HepG2 (cell line): Measurements from ENCODE around the gene SAA4. TPM values are rescaled to one million over a fixed set of nuclear protein-coding genes. Genes with fewer than 3 reads are reported as not detected.

Experiments
- ARNT2 ChIP-seq: sonication (generic); formaldehyde crosslinking; IDR thresholded peaks from 2 replicates; pipeline ENCODE4 v1.8.0; 2022; ENCODE audit warnings: mild to moderate bottlenecking, low read depth, missing genetic modification reagents, moderate library complexity
- CREB1 ChIP-seq, 2 experiments: fragments of 450-650 bp in 1 of 2; IDR thresholded peaks; 2 replicates each; pipeline ENCODE4 v1.6.1; 2016 to 2017; ENCODE audit warnings: control low read depth in 1 of 2, mild to moderate bottlenecking in 1 of 2, missing compliant biosample characterization in 1 of 2, missing genetic modification characterization in 1 of 2
- FOSL2 ChIP-seq: sonication (generic); formaldehyde crosslinking; IDR thresholded peaks from 2 replicates; pipeline ENCODE4 v1.4.0; 2020; ENCODE audit warnings: missing genetic modification reagents
- HMG20A ChIP-seq: IDR thresholded peaks from 2 replicates; pipeline ENCODE4 v1.6.1; 2016; ENCODE audit warnings: borderline replicate concordance
- KAT2B ChIP-seq: fragments of 150-350 bp; IDR thresholded peaks from 2 replicates; pipeline ENCODE4 v1.6.1; 2014; ENCODE audit warnings: low read depth, low read length, borderline replicate concordance
- KDM6A ChIP-seq: IDR thresholded peaks from 2 replicates; pipeline ENCODE4 v1.6.1; 2016; ENCODE audit warnings: low read depth
- MAZ ChIP-seq, 2 experiments: sonication (generic) in 1 of 2; formaldehyde crosslinking in 1 of 2; IDR thresholded peaks; 2 replicates each; pipeline versions ENCODE4 v1.5.0 to v1.6.1; 2012 to 2020; ENCODE audit warnings: low read depth in 2 of 2, mild to moderate bottlenecking in 2 of 2, borderline replicate concordance in 1 of 2, improper control_type of control experiment in 1 of 2, low read length in 1 of 2, missing genetic modification reagents in 1 of 2, moderate library complexity in 1 of 2
- MIER2 ChIP-seq: IDR thresholded peaks from 2 replicates; pipeline ENCODE4 v1.6.1; 2016; ENCODE audit warnings: missing biosample characterization, missing genetic modification reagents
- MIXL1 ChIP-seq: IDR thresholded peaks from 2 replicates; pipeline ENCODE4 v1.6.1; 2016
- SAFB2 ChIP-seq: sonication (generic); formaldehyde crosslinking; IDR thresholded peaks from 2 replicates; pipeline ENCODE4 v1.5.1; 2020; ENCODE audit warnings: missing genetic modification reagents, low read depth, mild to moderate bottlenecking, borderline replicate concordance
- SMAD3 ChIP-seq: sonication (generic); formaldehyde crosslinking; IDR thresholded peaks from 2 replicates; pipeline ENCODE4 v1.4.0; 2020; ENCODE audit warnings: missing genetic modification reagents
- TCF7 ChIP-seq: sonication (generic); IDR thresholded peaks from 2 replicates; pipeline ENCODE4 v1.6.1; 2016; ENCODE audit warnings: antibody characterized with exemption, low read depth
- THAP11 ChIP-seq: IDR thresholded peaks from 2 replicates; pipeline ENCODE4 v1.6.1; 2016; ENCODE audit warnings: missing biosample characterization, missing genetic modification reagents
- ZFP1 ChIP-seq: IDR thresholded peaks from 2 replicates; pipeline ENCODE4 v1.6.1; 2016
- ZNF432 ChIP-seq: sonication (generic); formaldehyde crosslinking; IDR thresholded peaks from 2 replicates; pipeline ENCODE4 v1.5.0; 2020; ENCODE audit warnings: missing genetic modification reagents, mild to moderate bottlenecking, borderline replicate concordance
- ZNF816 ChIP-seq: sonication (generic); formaldehyde crosslinking; IDR thresholded peaks from 2 replicates; pipeline ENCODE4 v1.8.0; 2022; ENCODE audit warnings: missing genetic modification reagents, mild to moderate bottlenecking, borderline replicate concordance
- polyA plus RNA-seq, 8 experiments: library from polyadenylated mRNA; depleted of rRNA in 3 of 8; stranded (reverse) in 7 of 8; unstranded in 1 of 8; fragments of >200 nt; fragmentation: Illumina TruSeq in 4 of 8; extraction: Trizol in 4 of 8; gene quantifications; 2 replicates each; pipeline versions ENCODE4 v1.2.1 to v1.2.3, GENCODE V29; 2011 to 2016; ENCODE audit warnings: low read depth in 4 of 8, missing spikeins in 1 of 8, mixed read lengths in 1 of 8; ENCODE audit not compliant: insufficient read depth in 1 of 8
- total RNA-seq, 5 experiments: library from RNA; depleted of rRNA; stranded (reverse); fragments of >200 nt; fragmentation: Illumina TruSeq; extraction: Trizol; gene quantifications; 2 replicates each; pipeline ENCODE4 v1.2.3, GENCODE V29; 2016; ENCODE audit warnings: low read depth in 1 of 5
- TF ChIP-seq, protein P1 (sequence below): IDR thresholded peaks from 2 replicates; pipeline ENCODE4 v1.6.1; 2016; ENCODE audit warnings: mild to moderate bottlenecking
- TF ChIP-seq, protein P2 (sequence below): IDR thresholded peaks from 2 replicates; pipeline ENCODE4 v1.6.1; 2012; ENCODE audit warnings: low read depth, low read length, improper control_type of control experiment
- TF ChIP-seq, protein P3 (sequence below): IDR thresholded peaks from 2 replicates; pipeline ENCODE4 v1.6.1; 2016; ENCODE audit warnings: low read depth, control low read depth
- TF ChIP-seq, protein P4 (sequence below): sonication (generic); formaldehyde crosslinking; IDR thresholded peaks from 2 replicates; pipeline ENCODE4 v1.4.0; 2020; ENCODE audit warnings: missing genetic modification reagents, borderline replicate concordance
- TF ChIP-seq, protein P5 (sequence below): IDR thresholded peaks from 2 replicates; pipeline ENCODE4 v1.6.1; 2018; ENCODE audit warnings: missing genetic modification reagents

Gene SAA4
- total and polyA plus RNA-seq, 2 of the 13 experiments (the other 11 are each of a cell fraction or from before 2014, with no cell fraction given): 53.4 to 253 TPM

DNA sequence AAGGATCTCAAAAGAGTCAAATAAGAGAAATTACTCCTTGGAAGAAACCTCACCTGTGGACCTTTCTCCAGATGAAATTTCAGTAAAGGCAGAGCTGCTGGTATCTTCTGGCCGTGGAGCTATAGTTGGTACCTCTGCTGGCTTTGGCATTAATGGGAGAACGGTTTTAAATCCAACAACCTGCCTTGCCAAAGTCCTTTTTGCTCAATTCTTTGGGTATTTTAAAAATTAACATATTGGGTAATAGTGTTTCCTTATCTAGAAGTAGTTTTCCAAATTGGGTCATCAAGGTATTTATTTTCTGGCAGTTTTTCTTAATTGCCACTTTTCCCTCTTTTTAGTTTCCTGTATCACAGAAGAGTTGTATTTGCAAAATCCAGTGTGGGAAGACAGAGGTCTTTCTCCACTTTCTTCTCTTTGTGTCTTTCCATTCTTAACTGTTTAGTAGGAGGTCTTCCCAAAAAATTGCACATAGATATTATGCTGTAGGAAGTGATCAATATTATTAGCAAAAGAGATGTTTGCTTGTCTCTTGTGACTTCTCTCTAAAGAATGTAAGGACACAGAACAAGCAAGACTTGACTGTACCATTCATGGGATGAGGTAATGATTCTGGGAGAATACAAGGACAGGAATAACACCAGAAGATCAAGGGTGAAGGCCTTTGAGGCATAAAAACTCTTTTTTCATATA lies at the start of gene SAA4 (continued):
- TF ChIP-seq, protein P1, sequence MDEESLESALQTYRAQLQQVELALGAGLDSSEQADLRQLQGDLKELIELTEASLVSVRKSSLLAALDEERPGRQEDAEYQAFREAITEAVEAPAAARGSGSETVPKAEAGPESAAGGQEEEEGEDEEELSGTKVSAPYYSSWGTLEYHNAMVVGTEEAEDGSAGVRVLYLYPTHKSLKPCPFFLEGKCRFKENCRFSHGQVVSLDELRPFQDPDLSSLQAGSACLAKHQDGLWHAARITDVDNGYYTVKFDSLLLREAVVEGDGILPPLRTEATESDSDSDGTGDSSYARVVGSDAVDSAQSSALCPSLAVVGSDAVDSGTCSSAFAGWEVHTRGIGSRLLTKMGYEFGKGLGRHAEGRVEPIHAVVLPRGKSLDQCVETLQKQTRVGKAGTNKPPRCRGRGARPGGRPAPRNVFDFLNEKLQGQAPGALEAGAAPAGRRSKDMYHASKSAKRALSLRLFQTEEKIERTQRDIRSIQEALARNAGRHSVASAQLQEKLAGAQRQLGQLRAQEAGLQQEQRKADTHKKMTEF (CRISPR knock-in tag): peak; percentile 65; the same call in 1 of the 2 replicates
- TF ChIP-seq SAFB2 (no peak), ARNT2 (no peak), ZNF432 (no peak), HMG20A (CRISPR knock-in tag) (peak; percentile 67; the same call in 1 of the 2 replicates), MAZ (IDR thresholded peaks at IDR 0.05; ENCODE audit: borderline replicate concordance, low read depth, low read length) (no peak), MAZ (CRISPR knock-in tag; IDR thresholded peaks at IDR 0.05; ENCODE audit: low read depth) (no peak), MIXL1 (CRISPR knock-in tag) (peak; percentile 67), MIER2 (CRISPR knock-in tag) (0 out of 2 replicates have a peak, but pooled peaks have one; percentile 16), FOSL2 (CRISPR knock-in tag) (peak; percentile 83), KAT2B (0 out of 2 replicates have a peak, but pooled peaks have one; percentile 24), ZFP1 (0 out of 2 replicates have a peak, but pooled peaks have one; percentile 21), KDM6A (peak; percentile 42; the same call in 1 of the 2 replicates), TCF7 (peak; percentile 36; the same call in 1 of the 2 replicates), SMAD3 (CRISPR knock-in tag) (peak; percentile 47; the same call in 1 of the 2 replicates), THAP11 (CRISPR knock-in tag) (peak; percentile 24; the same call in 1 of the 2 replicates), ZNF816 (CRISPR knock-in tag) (no peak), CREB1 (IDR thresholded peaks at IDR 0.05) (no peak), CREB1 (CRISPR knock-in tag; IDR thresholded peaks at IDR 0.05) (peak; percentile 65)
- TF ChIP-seq, protein P2, sequence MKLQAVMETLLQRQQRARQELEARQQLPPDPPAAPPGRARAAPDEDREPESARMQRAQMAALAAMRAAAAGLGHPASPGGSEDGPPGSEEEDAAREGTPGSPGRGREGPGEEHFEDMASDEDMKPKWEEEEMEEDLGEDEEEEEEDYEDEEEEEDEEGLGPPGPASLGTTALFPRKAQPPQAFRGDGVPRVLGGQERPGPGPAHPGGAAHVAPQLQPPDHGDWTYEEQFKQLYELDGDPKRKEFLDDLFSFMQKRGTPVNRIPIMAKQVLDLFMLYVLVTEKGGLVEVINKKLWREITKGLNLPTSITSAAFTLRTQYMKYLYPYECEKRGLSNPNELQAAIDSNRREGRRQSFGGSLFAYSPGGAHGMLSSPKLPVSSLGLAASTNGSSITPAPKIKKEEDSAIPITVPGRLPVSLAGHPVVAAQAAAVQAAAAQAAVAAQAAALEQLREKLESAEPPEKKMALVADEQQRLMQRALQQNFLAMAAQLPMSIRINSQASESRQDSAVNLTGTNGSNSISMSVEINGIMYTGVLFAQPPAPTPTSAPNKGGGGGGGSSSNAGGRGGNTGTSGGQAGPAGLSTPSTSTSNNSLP: 0 out of 2 replicates have a peak, but pooled peaks have one; percentile 11
- TF ChIP-seq, protein P3, sequence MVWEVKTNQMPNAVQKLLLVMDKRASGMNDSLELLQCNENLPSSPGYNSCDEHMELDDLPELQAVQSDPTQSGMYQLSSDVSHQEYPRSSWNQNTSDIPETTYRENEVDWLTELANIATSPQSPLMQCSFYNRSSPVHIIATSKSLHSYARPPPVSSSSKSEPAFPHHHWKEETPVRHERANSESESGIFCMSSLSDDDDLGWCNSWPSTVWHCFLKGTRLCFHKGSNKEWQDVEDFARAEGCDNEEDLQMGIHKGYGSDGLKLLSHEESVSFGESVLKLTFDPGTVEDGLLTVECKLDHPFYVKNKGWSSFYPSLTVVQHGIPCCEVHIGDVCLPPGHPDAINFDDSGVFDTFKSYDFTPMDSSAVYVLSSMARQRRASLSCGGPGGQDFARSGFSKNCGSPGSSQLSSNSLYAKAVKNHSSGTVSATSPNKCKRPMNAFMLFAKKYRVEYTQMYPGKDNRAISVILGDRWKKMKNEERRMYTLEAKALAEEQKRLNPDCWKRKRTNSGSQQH (CRISPR knock-in tag): no peak
- TF ChIP-seq, protein P4, sequence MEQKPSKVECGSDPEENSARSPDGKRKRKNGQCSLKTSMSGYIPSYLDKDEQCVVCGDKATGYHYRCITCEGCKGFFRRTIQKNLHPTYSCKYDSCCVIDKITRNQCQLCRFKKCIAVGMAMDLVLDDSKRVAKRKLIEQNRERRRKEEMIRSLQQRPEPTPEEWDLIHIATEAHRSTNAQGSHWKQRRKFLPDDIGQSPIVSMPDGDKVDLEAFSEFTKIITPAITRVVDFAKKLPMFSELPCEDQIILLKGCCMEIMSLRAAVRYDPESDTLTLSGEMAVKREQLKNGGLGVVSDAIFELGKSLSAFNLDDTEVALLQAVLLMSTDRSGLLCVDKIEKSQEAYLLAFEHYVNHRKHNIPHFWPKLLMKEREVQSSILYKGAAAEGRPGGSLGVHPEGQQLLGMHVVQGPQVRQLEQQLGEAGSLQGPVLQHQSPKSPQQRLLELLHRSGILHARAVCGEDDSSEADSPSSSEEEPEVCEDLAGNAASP: peak; percentile 74
- TF ChIP-seq, protein P5, sequence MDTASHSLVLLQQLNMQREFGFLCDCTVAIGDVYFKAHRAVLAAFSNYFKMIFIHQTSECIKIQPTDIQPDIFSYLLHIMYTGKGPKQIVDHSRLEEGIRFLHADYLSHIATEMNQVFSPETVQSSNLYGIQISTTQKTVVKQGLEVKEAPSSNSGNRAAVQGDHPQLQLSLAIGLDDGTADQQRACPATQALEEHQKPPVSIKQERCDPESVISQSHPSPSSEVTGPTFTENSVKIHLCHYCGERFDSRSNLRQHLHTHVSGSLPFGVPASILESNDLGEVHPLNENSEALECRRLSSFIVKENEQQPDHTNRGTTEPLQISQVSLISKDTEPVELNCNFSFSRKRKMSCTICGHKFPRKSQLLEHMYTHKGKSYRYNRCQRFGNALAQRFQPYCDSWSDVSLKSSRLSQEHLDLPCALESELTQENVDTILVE (CRISPR knock-in tag): 0 out of 2 replicates have a peak, but pooled peaks have one; percentile 49
